Iris pigment epithelial cell (primary cell): ENCODE measurements around the gene FADS3.

Source experiments
- DNase-seq: peaks from one replicate; pipeline ENCODE4 v3.0.0-alpha.2; 2011; ENCODE audit warnings: low read depth

The FADS3 gene

GRCh38 chr11:61855939-61856680, 35.2 kb downstream of the FADS3 start:
- peak; percentile 45 for DNase-seq

GRCh38 chr11:61854966-61855714, 36.2 kb downstream of the FADS3 start:
- DNase-seq, result no peak

GRCh38 chr11:61854206-61854895, 37.0 kb downstream of the FADS3 start:
- no peak for DNase-seq

GRCh38 chr11:61853698-61854169, 37.6 kb downstream of the FADS3 start:
- DNase-seq, result no peak

GRCh38 chr11:61851900-61852295, 39.4 kb downstream of the FADS3 start:
- DNase-seq, result no peak

- no peak for DNase-seq
These were observed 40.0 kb downstream of the FADS3 start for GRCh38 chr11:61851113-61851899.

GRCh38 chr11:61850687-61851086, 40.7 kb downstream of the FADS3 start:
- DNase-seq, result no peak

- no peak for DNase-seq
These were observed 42.7 kb downstream of the FADS3 start for GRCh38 chr11:61848631-61849030.

GRCh38 chr11:61847914-61848581, 43.3 kb downstream of the FADS3 start:
- no peak for DNase-seq

- no peak for DNase-seq
These were observed 44.9 kb downstream of the FADS3 start for GRCh38 chr11:61846362-61847020.

- DNase-seq, result no peak
These were observed 46.3 kb downstream of the FADS3 start for GRCh38 chr11:61844909-61845565.

GRCh38 chr11:61842528-61842820, 48.9 kb downstream of the FADS3 start:
- no peak for DNase-seq

GRCh38 chr11:61841636-61842527, 49.5 kb downstream of the FADS3 start:
- no peak for DNase-seq

GRCh38 chr11:61840371-61840770, 51.0 kb downstream of the FADS3 start:
- DNase-seq, result no peak

GRCh38 chr11:61839742-61840141, 51.6 kb downstream of the FADS3 start:
- DNase-seq, result no peak

- DNase-seq, result no peak
These were observed 52.4 kb downstream of the FADS3 start for GRCh38 chr11:61838921-61839320.

- no peak for DNase-seq
These were observed 52.8 kb downstream of the FADS3 start for GRCh38 chr11:61838501-61838900.

GRCh38 chr11:61837411-61838005, 53.8 kb downstream of the FADS3 start:
- DNase-seq, result no peak

GRCh38 chr11:61836193-61836592, 55.2 kb downstream of the FADS3 start:
- no peak for DNase-seq
